Stimulated activated CD8-positive, alpha-beta memory T cell treated with anti-CD3 and anti-CD28 coated beads, Interleukin-4, amount 100 ng/mL, for 48 hours (primary cell): ENCODE data around the gene LEPROT.

Source experiments
- DNase-seq: peaks from one replicate; pipeline ENCODE4 v3.0.0-alpha.2; 2020

LEPROT gene

GRCh38 chr1:65479554-65480204, 59.2 kb downstream of the LEPROT start:
- no peak for DNase-seq

GRCh38 chr1:65480684-65481405, 60.4 kb downstream of the LEPROT start:
- no peak for DNase-seq

- no peak for DNase-seq
These were observed 63.7 kb downstream of the LEPROT start for GRCh38 chr1:65483993-65484754.
